ENCODE data around the gene FGA. TPM values are rescaled to one million over a fixed set of nuclear protein-coding genes. Genes with fewer than 3 reads are reported as not detected.

Gene FGA
- total RNA-seq, 4 donors from 2014 or later: not detected

DNA sequence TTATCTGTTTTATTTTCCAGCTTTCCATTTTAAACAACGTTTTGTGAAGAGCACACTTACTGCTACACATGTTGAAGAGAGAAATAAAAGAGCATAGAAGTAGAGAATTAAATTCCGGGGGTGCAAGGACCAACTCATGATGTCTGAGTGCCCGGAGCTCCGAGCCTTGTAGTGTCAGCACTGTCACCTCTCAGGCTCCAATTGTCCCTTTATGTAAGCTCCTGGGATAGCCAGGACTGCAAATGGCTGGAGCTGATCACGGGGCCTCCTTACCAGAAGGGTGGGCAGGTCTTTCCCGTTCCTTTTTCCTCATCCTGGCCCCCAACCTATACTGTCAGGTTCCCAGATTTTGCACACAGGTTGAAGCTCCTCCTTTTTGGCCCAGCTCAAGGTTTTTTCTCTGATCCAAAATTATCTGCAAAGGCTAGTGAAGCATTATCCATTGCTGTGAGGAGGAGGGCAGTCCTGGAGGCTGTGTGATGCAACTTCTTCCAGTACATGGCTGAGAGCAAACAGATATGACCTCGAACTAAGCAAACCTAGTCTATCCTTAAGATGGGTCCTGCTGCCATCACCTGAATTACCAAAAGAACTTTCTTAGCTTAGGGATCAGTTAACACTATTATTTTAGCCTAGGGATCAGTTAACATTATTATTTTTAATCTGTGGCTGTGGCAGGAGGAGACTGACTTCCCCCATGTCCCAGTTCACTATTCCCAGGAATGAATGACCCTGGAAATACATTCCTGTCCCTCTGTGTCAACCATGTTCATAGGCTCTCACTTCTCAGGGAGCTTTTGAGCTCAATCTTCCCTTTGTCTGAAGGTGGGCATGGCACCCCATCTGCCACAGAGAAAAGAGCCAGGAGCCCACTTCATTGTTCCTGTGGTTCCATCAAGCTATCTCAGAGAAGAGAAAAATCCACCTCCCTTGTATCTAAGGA is 22.2 kb upstream of the FGA start, which contains the start of gene FGG:
Gene FGG (minus strand): TSS at position 185 of the 943 bp plus-strand sequence. CDS start 47 bp downstream, at position 138.
- intact Hi-C loops (cut with DNase I; ENCODE audit: low total_unique reads): no loop called here
- TF ChIP-seq, protein P1, sequence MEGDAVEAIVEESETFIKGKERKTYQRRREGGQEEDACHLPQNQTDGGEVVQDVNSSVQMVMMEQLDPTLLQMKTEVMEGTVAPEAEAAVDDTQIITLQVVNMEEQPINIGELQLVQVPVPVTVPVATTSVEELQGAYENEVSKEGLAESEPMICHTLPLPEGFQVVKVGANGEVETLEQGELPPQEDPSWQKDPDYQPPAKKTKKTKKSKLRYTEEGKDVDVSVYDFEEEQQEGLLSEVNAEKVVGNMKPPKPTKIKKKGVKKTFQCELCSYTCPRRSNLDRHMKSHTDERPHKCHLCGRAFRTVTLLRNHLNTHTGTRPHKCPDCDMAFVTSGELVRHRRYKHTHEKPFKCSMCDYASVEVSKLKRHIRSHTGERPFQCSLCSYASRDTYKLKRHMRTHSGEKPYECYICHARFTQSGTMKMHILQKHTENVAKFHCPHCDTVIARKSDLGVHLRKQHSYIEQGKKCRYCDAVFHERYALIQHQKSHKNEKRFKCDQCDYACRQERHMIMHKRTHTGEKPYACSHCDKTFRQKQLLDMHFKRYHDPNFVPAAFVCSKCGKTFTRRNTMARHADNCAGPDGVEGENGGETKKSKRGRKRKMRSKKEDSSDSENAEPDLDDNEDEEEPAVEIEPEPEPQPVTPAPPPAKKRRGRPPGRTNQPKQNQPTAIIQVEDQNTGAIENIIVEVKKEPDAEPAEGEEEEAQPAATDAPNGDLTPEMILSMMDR (IDR thresholded peaks at IDR 0.05): no peak
- no peak for TF ChIP-seq POLR2A (IDR thresholded peaks at IDR 0.05)
- DNase-seq (ENCODE audit: low spot score in 2 of 2): no peak
- 72% methylated on average over 7 of the region's 7 CpGs for WGBS, 2 donors
- no peak within 1 kb of the TSS for H3K4me3 ChIP-seq (ENCODE audit: low read depth, poor library complexity, severe bottlenecking)

DNA sequence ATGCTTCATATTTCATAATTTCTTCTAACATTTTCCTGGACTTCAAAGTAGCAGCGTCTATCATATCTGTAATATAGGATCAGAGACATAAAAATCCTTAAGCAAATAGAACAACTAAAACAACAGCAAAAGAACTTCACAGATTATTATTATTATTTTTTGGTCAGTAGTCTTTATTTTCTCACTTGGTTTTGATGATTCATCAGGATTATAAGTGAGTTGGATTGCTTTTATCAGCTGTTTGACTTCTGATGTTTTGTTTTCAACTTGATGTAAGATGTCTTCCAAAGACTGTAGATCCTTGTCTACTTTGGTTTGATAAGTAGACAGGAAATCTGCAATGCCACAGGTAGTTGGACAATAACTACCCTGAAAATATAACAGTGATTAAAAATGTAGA is 21.3 kb upstream of the FGA start:
- TF ChIP-seq, protein P1 (IDR thresholded peaks at IDR 0.05): no peak
- no peak for TF ChIP-seq POLR2A (IDR thresholded peaks at IDR 0.05)
- WGBS, 2 donors: 75 to 78% methylated on average over 1 of the region's 1 CpG
- H3K4me3 ChIP-seq (ENCODE audit: low read depth, poor library complexity, severe bottlenecking): no peak overlapping the region
- DNase-seq (ENCODE audit: low spot score in 2 of 2): no peak
- intact Hi-C loops (cut with DNase I; ENCODE audit: low total_unique reads): no loop called here

GRCh38 chr4:154610582-154610981 is 20.0 kb upstream of the FGA start:
- intact Hi-C loops (cut with DNase I; ENCODE audit: low total_unique reads): no loop called here
- 62% methylated on average over 4 of the region's 4 CpGs for WGBS, 2 donors
- TF ChIP-seq, protein P1 (IDR thresholded peaks at IDR 0.05): no peak
- no peak for TF ChIP-seq POLR2A (IDR thresholded peaks at IDR 0.05)
- DNase-seq (ENCODE audit: low spot score in 2 of 2): no peak
- H3K4me3 ChIP-seq (ENCODE audit: low read depth, poor library complexity, severe bottlenecking): no peak overlapping the region

- no peak overlapping the region for H3K4me3 ChIP-seq (ENCODE audit: low read depth, poor library complexity, severe bottlenecking)
- WGBS, 2 donors: 67 to 68% methylated on average over 4 of the region's 4 CpGs
- intact Hi-C loops (cut with DNase I; ENCODE audit: low total_unique reads): no loop called here
- TF ChIP-seq, protein P1 (IDR thresholded peaks at IDR 0.05): no peak
- TF ChIP-seq POLR2A (IDR thresholded peaks at IDR 0.05): no peak
- no peak for DNase-seq (ENCODE audit: low spot score in 2 of 2)
These were observed 19.0 kb upstream of the FGA start for GRCh38 chr4:154609532-154609931.

DNA sequence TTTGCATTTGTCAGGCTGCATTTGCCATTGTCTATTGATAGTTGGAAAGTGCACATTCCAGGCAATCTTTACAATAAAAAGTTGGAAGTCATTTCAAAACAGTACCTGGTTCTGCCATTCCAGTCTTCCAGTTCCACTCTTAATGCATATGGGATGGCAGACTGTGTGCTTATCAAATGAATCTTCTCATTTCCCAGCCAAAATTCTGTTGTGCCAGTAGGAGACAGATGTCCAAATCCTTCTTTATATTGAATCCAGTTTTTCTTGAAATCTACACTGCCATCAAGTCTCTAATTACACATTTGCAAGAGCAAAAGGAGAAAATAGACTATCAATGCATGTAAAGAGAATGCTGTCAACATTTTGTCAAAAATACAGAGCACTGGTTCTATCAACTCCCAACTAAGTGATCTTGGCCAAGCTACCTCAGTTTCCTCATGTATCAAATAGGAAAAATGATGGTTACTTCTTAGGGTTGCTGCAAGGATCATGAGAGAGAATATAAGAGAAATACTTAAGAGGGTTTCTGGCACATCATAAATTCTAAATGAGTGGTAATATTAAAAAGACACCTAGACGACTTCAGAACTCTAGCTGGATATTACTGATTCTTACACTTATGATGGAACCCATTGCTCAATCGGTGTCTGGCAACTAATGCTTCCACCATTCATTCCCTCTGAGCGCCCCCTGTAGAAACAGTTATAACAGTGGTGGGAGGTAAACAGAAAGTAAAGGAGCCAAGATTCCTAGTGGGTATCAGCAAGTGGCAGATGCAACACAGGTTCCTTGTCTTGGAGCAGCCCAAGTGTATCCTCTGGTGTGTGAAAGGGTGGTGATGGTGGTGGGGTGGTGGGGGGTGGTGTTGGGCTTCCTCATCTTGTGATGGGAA is 18.1 kb upstream of the FGA start:
- 81 to 88% methylated on average over 3 of the region's 3 CpGs for WGBS, 2 donors
- TF ChIP-seq POLR2A (IDR thresholded peaks at IDR 0.05): no peak
- TF ChIP-seq, protein P1 (IDR thresholded peaks at IDR 0.05): no peak
- H3K4me3 ChIP-seq (ENCODE audit: low read depth, poor library complexity, severe bottlenecking): no peak overlapping the region
- DNase-seq (ENCODE audit: low spot score in 2 of 2): no peak
- intact Hi-C loops (cut with DNase I; ENCODE audit: low total_unique reads): no loop called here

Data from lower leg skin (tissue), 4 donors.